GM15510 (cell line): ENCODE data around the gene TOGARAM2.

ENCODE experiments used
- POLR2A ChIP-seq: IDR thresholded peaks from 3 replicates; pipeline ENCODE4 v1.6.1; 2011; ENCODE audit warnings: borderline replicate concordance; ENCODE audit not compliant: insufficient read length; ENCODE audit errors: extremely low read depth

Gene TOGARAM2

DNA sequence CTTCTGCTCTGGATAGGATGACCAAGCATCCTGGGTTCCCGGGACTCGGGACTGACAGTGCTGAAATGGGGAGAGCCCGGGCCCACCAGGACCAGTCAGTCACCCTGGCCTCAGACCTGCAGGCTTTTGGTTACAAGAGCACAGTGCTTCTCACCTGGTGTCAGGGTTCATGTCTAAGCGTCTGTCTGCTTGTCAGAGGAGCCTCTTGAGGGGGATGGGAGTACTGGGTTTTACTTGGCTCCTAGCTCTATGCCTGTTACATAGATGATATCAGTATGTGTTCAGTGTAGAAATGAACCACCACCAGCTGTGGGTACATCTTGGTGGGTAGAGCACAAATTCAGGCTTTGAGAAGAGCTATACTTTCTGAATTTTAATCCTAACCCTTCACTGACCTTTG, 63.4 kb downstream of the TOGARAM2 start:
- no peak for TF ChIP-seq POLR2A

DNA sequence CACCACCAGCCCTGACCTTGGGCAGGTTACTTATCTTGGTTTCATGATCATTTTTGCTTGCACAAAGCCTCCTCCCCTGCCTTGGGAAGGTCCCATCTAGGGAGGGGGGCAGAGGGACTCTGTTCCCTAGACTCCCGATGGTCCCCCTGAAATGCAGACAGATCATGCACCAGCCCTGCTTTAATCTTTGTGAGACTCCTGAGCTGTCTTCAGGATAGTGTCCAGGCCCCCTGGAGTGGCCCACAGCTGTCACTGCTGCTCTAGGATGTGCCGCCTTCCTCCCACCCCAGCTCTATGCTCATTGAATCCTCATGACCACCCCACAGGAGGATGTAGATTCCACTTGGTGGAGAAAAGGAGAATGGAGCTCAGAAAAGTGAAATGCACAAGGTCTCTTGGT, 65.2 kb downstream of the TOGARAM2 start:
- no peak for TF ChIP-seq POLR2A

DNA sequence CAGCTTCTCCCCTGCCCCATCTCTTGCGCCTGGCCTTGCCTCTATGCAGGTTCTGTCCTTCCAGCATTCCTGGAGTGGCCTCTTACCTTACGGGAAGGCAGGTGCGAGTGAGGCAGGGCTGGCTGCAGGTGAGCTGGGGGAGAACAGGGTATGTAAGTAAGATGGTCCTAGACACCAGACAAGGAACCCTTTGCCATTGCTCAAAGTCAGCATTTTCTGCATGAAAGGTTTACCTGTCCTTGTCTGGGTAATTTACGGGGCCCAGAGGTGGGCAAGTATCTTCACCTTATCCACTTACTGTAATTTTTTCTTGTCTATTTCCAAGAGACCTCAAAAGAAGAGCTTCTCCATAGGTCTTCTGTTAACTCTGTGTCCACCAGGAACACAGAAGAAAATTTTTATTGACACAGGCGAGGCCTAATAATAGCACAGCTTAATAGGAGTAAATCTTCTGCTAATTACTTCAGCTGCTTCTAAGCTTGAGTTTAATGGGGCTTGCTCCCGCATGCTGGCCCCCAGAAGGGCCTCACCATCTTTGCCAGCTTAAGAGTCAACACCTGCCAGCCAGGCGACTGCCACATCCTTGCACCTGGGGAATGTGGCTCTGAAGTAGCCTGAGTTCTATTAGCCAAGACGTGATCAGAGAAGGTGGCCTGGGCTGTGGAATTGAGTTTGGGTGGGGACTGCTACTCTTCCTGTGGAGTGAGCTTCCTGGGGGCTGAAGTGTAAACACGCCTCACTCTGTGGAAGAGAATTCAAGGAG, 66.2 kb downstream of the TOGARAM2 start:
- no peak for TF ChIP-seq POLR2A

DNA sequence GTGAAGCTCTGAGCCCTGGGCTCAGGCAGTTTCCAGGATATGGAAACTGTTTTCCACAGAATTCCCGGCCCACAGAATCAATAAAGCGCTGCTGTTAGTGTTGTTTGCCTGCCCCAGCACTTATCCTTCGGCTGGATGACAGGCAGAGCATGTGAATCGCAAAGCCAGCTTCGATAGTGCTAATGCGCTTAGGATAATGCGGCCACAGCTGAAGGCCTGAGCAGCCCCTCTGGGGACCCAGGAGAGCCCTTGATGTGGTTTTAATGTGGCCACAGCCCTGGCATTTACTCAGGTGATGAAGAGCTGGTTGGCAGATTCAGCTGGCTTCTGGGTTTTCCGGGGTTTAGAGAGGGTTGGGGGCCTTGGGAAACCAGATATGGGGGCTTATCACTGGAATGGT, 69.5 kb downstream of the TOGARAM2 start:
- no peak for TF ChIP-seq POLR2A

DNA sequence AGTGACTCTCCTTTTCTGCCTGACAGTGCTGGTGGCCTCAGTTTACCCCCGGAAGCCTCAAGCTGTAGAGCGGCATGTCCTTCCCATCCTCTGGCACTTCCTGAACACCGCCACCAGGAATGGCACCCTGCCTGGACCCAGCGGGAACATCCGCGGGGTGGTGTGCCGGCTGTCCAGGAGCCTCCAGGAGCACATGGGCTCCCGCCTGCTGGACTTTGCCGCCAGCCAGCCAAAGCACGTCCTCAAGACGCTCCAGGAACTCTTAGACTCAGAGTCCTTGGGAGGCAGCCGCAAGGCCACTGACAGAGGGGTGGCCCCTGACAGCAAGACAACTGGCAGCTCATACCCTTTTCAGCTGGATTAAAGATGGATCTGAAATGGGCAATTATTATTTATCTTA, 70.6 kb downstream of the TOGARAM2 start:
- no peak for TF ChIP-seq POLR2A

DNA sequence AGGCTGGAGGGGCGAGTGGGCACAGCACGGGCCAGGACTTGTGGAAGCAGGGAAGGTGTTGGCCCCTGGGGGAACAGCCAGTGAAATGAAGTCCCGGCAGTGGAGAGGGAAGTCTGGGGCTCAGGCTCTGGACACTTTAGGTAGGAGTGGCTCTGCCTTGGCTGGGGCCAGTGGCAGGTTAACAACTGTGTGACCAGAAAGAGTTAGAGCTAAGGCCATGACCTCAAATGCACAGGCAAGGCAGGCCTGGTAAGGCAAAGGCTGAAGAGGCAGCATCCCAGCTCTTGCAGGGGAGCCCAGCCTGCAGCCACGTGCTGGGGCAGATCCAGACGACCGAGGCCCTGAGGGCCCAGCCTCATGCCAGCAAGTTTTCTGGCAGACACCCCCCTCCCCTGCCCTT, 71.7 kb downstream of the TOGARAM2 start:
- TF ChIP-seq POLR2A: no peak

DNA sequence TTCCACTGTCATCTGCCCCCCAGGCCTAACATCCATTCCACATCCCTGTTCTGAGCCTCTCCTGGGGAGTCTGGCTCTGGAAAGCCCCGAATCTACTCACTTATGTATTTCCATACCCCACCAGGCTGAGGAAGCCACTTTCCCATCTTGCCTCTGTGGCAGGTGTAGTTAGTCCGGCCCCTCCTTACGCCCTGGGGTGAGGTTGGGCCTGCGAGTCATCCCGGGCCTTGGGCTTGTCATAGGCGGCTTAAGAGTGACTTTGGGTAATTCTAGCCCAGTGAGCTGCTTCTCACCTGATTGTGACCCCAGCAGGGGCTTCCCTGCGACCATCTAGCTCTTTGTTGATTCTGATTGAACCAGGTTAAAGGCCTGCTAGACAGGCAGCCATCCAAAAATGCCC, 72.1 kb downstream of the TOGARAM2 start:
- no peak for TF ChIP-seq POLR2A

DNA sequence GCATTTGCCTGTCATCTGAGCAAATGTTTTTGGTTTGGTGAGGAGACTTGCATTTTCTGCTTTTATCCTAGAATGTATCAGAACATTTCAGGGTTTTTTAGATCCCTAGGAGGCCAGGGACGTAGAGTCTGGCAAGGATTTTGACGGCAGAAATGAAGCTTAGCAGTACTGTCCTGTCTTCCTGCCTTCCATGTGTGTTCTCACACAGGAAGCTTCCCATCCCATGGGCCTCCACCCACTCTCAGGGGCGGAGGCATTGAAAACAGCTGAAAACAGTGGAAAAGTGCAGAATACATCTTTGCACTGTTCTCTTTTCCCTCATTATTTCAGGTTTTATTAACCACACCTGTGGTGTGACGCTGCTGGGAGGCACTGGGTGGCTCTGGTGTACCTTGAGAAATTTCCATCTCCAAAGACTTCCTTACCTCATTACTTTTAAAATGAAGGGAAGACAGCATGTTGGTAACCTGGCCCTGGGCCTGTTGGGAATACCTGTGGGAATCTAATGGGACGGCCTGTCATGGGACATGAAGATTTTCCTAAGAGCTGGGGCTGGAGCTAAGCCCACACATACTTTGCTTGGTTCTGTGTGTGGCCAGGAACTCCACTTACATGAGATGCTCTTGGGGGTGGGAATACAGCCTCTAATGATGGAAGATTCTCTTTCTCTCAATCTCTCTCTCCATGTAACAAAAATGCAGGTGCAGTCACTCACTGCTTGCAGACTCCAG, 72.7 kb downstream of the TOGARAM2 start:
- no peak for TF ChIP-seq POLR2A

DNA sequence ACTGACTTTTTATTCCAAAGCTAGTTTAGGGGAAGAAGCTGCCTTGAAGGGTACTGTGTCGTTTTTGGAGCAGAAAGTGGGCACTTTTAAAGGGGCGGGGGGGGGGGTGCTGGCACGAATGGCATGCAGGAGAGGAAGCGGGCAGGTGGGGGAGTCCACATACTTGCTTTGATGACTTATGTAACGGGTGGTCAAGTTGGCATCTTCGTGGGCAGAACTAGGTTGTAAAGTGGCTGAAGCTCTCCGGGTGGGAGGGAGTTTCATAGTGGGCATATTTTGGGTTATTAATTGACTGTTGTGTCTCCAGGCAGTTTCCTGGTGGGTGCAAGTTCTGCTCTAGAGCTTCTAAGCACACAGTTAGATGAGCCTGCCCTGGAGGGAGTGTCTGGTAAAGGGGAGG, 73.3 kb downstream of the TOGARAM2 start:
- no peak for TF ChIP-seq POLR2A

DNA sequence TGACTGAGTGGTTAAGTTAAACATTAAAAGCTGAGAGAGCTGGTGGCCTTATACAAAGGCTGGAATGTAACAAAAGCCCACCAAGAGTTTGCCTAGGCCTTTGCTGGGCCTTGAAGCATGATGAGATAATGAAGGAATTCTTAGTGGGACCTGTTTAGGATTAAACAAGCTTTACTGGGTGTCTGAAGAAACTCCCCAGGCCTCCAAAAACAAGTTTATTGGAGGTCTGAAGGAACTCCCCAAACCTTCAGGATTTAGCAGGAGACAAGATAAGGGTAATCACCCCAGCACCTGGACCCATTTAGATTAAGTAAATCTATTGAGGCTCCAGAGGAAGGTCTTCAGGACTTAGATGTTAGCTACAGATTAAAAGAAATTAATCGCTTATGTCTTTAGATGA, 74.5 kb downstream of the TOGARAM2 start:
- TF ChIP-seq POLR2A: no peak

DNA sequence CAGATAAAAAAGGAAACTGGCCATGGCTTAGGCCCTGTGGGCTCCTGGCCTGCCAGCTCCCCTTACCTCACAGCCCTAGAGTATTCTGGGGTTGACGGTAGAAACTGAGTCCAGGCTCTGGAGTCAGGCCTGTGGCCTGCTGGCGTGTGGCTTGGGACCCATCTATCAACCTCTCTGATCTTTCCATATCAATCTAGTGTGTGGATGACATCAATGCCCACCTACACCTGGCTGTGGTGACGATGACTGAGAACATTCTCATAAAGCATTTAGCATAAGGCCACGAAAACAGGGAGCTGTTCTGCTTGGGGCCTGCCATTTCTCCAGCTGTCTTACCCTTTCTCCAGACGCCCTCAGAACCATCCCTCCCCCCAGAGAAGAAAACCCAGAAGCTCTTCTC, 75.4 kb downstream of the TOGARAM2 start:
- TF ChIP-seq POLR2A: no peak

DNA sequence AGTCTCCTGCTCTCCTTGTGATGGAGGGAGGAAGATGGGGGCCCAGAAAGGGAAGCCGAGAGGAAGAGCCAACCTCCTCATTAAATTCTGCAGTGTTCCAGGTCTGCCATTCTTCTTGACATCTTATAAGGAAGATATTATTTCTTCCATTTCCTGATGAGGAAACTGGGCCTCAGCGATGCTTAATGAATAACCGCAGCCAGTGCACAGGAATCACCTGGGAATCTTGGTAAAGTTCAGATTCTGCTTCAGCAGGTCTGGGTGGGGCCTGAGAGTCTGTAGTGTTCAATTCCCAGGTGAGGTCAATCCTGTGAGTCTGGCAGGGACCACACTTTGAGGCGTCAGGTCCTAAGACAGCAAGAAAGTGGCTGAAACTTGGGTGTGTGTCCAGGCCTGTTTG, 75.9 kb downstream of the TOGARAM2 start:
- TF ChIP-seq POLR2A: no peak

DNA sequence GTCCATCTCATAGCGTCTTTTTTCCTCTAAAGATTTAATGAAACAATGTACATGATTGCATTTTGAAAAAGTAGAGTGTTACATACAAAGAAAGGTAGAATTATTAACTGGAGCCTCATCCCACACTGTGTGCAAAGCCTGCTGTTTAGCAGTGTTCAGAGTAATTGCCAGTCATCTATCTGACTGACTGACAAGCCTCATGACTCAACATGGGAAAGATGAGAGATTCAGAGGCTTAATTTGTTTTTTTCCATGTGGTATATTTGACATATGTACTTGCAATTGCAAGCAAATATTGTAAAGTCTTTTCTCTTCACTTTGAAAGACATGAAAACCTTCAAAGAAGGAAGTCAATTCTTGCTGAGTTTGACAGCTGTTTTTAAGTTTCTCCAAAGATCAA, 78.5 kb downstream of the TOGARAM2 start:
- no peak for TF ChIP-seq POLR2A

DNA sequence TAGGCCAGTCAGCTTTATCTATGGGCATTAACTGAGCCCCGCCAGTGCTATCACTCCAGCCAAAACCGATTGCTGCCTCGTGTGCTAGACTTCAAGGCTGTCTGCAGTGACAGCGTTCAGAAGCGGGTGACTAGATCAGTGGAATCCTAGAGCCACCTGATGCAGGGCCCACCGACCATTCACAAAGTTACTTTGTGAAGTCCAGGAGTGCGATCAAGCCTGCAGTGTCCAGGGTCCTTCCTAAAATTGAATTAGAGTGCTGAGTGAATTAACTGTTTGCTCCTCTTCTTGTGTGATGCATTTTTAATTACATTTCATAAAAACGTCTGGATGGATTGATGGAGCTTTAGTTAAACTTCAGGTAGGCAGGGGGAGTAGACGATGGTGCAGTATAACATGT, 79.3 kb downstream of the TOGARAM2 start:
- TF ChIP-seq POLR2A: no peak

DNA sequence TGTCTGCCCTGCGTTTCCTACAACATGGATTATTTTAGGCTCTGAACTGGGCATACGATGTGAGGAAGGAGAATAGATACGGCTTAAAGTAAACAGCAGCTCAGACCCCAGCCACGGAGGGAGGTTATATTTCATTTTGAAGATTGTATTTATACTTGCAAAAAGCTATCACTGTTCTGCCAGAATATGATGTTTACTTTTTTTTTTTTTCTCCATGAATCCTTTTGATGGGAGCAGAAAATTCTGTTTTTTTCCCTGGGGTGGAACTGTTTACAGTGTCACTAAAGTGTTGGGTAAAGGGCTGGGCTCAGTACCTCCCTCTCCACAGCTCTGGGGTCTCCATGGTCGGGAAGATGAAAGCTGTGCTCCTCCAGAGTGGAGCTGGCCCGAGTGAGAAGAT, 80.1 kb downstream of the TOGARAM2 start:
- TF ChIP-seq POLR2A: no peak

DNA sequence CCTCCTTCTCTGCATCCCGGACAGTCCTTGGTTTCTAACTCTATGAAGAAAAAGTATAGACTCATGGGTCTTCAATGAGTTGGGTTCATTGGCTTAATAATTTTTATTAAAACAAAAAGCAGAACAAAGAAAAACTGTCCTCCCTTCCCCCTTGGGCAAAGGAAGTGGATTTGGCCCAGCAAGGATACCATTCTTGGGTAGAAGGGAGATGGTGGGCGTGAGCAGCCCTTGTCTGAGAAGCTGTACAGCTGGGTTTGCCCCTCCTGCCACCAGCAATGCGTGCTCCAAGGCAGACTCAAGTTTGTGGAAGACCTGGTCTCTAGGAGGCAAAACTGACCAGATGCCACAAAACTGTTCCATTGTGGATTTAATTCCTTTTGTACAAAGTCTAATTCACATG, 80.5 kb downstream of the TOGARAM2 start:
- no peak for TF ChIP-seq POLR2A

DNA sequence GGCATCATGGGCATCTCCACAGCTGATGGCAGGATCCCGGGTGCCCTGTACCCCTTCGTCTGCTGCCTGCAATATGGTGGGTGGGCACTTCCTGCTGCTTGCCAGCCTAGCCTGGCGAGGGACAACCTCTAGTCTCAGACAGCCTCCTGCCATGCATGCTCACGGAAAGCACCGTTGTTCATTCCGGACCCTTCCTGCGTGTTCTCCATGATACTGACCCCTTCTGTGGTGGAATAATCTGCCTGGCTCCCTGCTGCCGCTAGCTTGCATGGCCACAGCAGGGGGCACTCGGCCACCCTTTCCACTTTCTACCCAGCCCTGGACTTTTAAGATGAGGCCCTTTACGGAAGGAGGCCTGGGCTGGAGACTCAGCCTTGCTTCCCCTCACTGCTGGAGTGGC, 81.3 kb downstream of the TOGARAM2 start:
- no peak for TF ChIP-seq POLR2A

DNA sequence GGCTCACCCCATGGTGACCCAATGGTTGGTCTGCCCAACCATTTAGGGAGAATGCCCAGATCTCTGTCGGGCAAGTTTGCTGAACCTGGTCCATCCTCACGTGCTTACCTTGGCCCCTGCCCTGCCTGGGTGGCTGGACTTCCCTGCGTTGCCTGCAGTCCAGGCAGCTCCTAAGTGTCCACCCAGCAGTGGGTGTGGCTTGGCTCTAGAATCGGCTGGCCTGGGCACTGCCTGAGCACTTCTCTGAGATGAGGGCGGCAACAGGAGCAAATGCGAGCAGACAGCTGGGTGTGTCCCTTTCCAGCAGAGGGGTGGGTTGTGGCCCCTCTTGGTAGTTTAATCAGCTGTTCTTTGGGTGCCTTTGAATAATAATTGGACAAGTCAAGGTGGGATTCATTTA, 82.0 kb downstream of the TOGARAM2 start:
- TF ChIP-seq POLR2A: no peak
